Measurements from ENCODE around the gene TPBG. TPM values are rescaled to one million over a fixed set of nuclear protein-coding genes. Genes with fewer than 3 reads are reported as not detected.

The TPBG gene
- total and polyA plus RNA-seq, 2 of the 4 experiments (the other 2 are of a cell fraction): 19.7 to 71.7 TPM

DNA sequence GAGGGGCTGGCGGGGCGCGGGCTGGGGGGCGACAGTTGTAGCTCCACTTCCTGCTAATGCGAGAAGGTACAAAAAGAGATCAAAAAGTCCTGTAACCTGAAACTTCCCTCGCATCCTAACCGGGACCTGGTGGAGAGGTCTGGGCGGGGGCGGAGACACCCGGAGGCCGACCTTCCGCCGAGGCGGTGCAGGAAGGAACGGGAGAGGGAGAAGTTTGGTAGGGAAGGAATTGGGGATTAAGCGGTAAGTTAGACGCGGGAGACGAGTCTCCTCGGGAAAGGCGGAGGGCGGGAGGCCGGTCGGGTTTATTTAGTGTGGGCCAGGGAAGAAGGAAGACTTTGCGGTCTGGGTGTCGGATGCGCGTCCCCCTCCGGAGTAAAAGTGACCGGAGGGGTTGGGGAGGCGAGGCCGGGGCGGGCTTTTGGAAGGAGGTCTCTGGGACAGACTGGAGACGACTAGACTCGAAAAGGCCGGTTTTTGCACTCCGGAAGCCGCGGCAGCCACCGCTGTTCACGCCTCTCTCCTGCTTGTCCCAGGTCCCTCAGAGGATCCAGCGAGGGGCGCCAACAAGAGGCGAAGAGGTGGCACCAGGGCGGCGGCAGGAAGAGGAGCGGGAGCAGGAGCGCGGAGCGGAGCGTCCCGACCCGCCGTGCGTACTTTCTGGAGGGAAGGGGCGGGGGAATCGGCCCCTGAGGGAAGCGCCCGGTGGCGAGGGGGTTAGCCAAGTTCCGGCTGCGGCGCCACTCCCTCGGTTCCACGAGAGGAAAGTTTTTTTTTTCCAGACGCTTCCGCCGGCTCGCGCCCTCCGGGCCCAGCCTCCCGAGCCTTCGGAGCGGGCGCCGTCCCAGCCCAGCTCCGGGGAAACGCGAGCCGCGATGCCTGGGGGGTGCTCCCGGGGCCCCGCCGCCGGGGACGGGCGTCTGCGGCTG is 734 bp downstream of the TPBG start:
- Histone ChIP-seq H3K4ac (ENCODE audit: low read depth, low read length) (peak overlapping the region; percentile 62), H4K20me1 (ENCODE audit: insufficient read depth, low read length) (peaks cover 18% of the 10 kb centered on the region), H3K4me1 (ENCODE audit: control insufficient read depth, insufficient read depth, low read length) (peaks cover 8% of the 10 kb centered on the region), H4K5ac (ENCODE audit: low read depth, low read length) (peak overlapping the region; percentile 31), H3K9ac (ENCODE audit: low read depth, low read length) (peak overlapping the region; percentile 97), H2AK5ac (ENCODE audit: low read depth, low read length) (peak overlapping the region; percentile 29), H3K79me1 (ENCODE audit: low read depth in 1 of 2, low read length in 2 of 2) (peaks cover 0 to 27% of the 10 kb centered on the region in 2 experiments; a peak in 3 of 4 replicates), H2BK20ac (ENCODE audit: low read depth, low read length) (peak overlapping the region; percentile 16; the same call in 1 of the 2 replicates), H2AFZ (replicated peaks; ENCODE audit: low read length, poor library complexity) (peak overlapping the region; percentile 84), H3K36me3 (ENCODE audit: control insufficient read depth, insufficient read depth, low read length) (peaks cover 12% of the 10 kb centered on the region), H3K4me2 (ENCODE audit: low read depth, low read length) (peak overlapping the region; percentile 82), H2BK5ac (ENCODE audit: low read depth, low read length, poor library complexity, severe bottlenecking) (peak overlapping the region; percentile 85), H4K91ac (ENCODE audit: insufficient read depth, low read depth, low read length) (peak overlapping the region; percentile 89), H2AK9ac (replicated peaks; ENCODE audit: low read depth, low read length, poor library complexity) (peak overlapping the region; percentile 94), H3K23ac (ENCODE audit: low read depth, low read length) (peak overlapping the region; percentile 95), H3K56ac (ENCODE audit: extremely low read depth, insufficient read depth, low read length) (peak overlapping the region; percentile 88), H2BK120ac (ENCODE audit: low read depth, low read length) (peak overlapping the region; percentile 94), H3K14ac (replicated peaks; ENCODE audit: low read depth, low read length) (peak overlapping the region; percentile 95), H3K9me3 (ENCODE audit: control insufficient read depth, insufficient read depth, low read length) (no peaks in the 10 kb centered on the region), H3K27me3 (ENCODE audit: control insufficient read depth, insufficient read depth, low read length) (no peaks in the 10 kb centered on the region), H3K4me3 (ENCODE audit: insufficient read depth, low read depth, low read length) (peak overlapping the region; percentile 68), H2BK15ac (ENCODE audit: low read depth, low read length) (peak overlapping the region; percentile 26; the same call in 1 of the 3 replicates), H3K27ac (ENCODE audit: insufficient read depth, low read length) (peak overlapping the region; percentile 98), H4K8ac (ENCODE audit: low read depth in 2 of 2, low read length in 2 of 2) (peak overlapping the region; percentile 5 to 79), H3K9me1 (ENCODE audit: insufficient read depth, low read length) (peaks cover 9% of the 10 kb centered on the region), H3K18ac (ENCODE audit: low read depth, low read length) (peak overlapping the region; percentile 62)
- BruUV-seq (replicated peaks): no TSS peak
- ChIA-PET POLR2A (ENCODE audit: unreplicated experiment) (interaction anchor here (0.6 kb wide), 1 partner anchor 1017 kb away, joined by 3 read pairs; no protein-coding TSS in a partner anchor), CTCF (interaction anchor here (0.6 to 1.2 kb wide), 2 partner anchors 148 to 701 kb away, joined by 4 read pairs; partner anchors contain the start of gene UBE3D)
- intact Hi-C loops (cut with micrococcal nuclease) (loop anchor here (1.0 to 10.0 kb wide), 3 partner anchors 92 to 1150 kb away; partner anchors contain the start of gene PRSS35), dilution Hi-C loops (cut with HindIII; ENCODE audit: low sequenced_read_pairs, unreplicated experiment) (no loop called here), in situ Hi-C loops (cut with MboI; ENCODE audit: low sequenced_read_pairs) (loop anchor here (25.0 kb wide), 1 partner anchor 698 kb away; the partner anchor contains the start of genes DOP1A and UBE3D)
- ATAC-seq (ENCODE audit: low read depth): peak; percentile 74
- WGBS, 2 experiments (ENCODE audit: extremely low coverage in 2 of 2, insufficient read length in 1 of 2): 1% methylated on average over 30 of the region's 88 CpGs; no CpG with 5 or more reads in 1 of the 2 experiments
- peak; percentile 60 for DNase-seq
- TF ChIP-seq, protein P1, sequence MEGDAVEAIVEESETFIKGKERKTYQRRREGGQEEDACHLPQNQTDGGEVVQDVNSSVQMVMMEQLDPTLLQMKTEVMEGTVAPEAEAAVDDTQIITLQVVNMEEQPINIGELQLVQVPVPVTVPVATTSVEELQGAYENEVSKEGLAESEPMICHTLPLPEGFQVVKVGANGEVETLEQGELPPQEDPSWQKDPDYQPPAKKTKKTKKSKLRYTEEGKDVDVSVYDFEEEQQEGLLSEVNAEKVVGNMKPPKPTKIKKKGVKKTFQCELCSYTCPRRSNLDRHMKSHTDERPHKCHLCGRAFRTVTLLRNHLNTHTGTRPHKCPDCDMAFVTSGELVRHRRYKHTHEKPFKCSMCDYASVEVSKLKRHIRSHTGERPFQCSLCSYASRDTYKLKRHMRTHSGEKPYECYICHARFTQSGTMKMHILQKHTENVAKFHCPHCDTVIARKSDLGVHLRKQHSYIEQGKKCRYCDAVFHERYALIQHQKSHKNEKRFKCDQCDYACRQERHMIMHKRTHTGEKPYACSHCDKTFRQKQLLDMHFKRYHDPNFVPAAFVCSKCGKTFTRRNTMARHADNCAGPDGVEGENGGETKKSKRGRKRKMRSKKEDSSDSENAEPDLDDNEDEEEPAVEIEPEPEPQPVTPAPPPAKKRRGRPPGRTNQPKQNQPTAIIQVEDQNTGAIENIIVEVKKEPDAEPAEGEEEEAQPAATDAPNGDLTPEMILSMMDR (conservative IDR thresholded peaks at IDR 0.05; ENCODE audit: low read depth, low read length): no peak
- TF ChIP-seq CHD1 (IDR thresholded peaks at IDR 0.05; ENCODE audit: low read depth, low read length): no peak
- TF ChIP-seq POLR2A (IDR thresholded peaks at IDR 0.05; ENCODE audit: low read depth, low read length): peak; percentile 1
- no peak for TF ChIP-seq FOS (IDR thresholded peaks at IDR 0.05; ENCODE audit: low read depth, low read length)
- no peak for TF ChIP-seq MAFK (IDR thresholded peaks at IDR 0.05; ENCODE audit: low read depth, low read length)
